ENCODE data around the gene LRRFIP1.
"Not testable (repeated sequence)": the region's sequence is repeated elsewhere in the genome, so short reads cannot be mapped to it uniquely, and the experiment has no call there.

The LRRFIP1 gene

GRCh38 chr2:237597196-237598145 lies 29.9 kb upstream of the LRRFIP1 start:
- DNase-seq (ENCODE audit: low read depth): no peak

GRCh38 chr2:237598468-237599208 lies 28.7 kb upstream of the LRRFIP1 start:
- no peak for DNase-seq (ENCODE audit: low read depth)

DNA sequence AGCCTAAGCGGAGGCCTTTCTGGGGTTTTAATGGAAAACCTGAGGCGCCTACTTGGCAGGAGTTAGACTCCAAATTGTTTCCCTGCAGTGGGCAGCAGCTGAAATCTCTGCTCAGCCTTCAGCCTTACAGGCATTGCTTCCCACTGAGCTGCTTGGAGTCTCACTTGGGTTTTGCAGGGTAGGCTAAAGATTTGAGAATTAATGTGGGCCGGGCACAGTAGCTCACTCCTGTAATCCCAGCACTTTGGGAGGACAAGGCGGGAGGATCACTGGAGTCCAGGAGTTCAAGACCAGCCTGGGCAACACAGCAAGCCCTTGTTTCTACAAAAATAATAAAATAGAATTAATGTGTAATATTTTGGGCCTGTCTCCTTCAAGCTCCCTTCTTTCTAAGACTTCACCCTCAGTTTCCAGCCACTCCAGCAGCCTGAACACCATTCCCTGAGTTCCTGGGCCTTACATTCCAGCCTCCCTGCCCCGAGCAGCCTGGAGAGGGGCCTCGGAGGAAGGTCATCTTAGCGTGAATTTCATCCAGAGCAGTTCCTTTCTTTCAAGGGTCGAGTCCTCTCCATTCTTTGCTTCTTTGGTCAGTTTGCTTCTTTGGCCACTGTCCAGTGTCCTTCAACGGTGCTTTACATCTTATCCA lies 27.8 kb upstream of the LRRFIP1 start:
- no peak for DNase-seq (ENCODE audit: low read depth)

DNA sequence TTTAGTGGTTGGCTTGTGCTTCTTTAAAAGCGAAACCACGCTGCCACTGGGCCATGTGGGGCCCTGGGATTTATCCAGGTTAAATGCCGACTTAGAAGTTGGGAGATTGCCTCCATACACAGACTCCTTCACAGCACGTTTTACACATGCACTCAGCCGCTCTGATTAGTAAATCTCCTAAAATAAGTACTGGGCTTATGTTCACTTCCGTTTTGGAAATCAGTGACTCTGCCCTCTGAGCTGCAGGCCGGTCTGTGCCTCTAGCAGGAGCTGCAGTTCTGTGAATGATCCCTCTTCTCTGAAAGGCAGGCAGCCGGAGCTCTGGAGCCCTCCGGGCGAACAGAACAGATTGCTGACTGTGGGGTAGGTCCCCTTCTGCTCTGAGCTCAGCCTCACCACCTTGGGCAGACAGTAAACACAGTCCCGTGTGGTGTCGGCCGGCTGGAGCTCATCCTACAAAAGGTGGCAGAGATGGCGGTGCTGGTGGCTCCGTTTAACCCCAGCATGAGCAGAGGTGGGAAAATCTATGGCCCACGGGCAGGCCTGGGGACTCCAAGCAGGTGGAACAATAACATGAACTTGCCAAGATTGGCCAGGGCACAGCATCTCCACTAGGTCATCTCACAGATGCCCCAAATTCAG lies 27.1 kb upstream of the LRRFIP1 start:
- DNase-seq (ENCODE audit: low read depth): no peak

DNA sequence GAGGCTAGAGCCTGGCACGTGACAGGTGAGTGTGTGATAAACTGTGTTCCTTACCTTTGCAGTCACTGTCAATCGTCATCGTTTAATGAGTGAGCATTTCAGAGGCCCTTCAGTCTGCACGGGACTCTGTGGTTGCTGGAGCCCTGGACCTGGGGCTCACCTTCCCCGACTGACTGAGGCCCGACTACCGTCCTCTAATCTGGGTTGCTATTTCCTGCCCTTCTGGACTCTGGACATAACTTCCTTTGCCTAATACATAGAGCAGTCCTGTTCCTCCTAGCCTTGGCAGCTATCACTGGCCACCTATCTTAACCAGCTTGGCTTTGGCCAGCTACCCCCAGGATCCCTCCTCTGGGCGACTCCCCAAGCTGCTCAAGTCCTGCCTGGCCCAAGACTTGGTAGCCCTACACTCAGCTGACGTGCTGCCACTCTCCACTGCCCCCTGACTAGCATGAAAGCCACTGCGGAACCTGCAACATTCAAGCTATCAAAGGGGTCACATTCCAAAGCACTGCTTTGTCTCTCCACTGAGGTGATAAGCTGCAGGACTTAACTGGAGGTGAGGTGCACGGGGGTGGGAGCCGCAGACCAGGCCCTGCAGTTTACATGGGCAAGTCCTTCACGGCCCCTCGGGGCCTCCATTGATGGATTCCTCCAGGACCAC lies 25.8 kb upstream of the LRRFIP1 start:
- DNase-seq (ENCODE audit: low read depth): no peak

DNA sequence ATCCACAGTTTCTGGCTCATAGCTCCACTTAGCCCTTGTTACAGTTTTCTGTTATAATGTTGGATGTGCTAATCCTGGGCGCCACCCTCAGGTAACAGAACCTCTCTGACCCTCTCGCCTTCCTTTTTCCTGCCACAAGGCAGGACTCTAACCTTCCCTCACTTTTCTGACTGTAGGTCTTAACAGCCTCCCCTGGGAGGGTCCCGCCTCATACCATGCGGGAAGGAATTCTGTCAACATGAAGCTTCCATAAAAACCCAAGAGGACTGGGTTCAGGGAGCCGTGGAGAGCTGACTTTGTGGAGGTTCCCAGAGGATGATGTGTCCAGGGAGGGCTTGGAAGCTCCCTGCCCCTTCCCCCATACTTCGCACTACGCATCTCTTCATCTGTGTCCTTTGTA lies 25.0 kb upstream of the LRRFIP1 start:
- DNase-seq (ENCODE audit: low read depth): no peak

DNA sequence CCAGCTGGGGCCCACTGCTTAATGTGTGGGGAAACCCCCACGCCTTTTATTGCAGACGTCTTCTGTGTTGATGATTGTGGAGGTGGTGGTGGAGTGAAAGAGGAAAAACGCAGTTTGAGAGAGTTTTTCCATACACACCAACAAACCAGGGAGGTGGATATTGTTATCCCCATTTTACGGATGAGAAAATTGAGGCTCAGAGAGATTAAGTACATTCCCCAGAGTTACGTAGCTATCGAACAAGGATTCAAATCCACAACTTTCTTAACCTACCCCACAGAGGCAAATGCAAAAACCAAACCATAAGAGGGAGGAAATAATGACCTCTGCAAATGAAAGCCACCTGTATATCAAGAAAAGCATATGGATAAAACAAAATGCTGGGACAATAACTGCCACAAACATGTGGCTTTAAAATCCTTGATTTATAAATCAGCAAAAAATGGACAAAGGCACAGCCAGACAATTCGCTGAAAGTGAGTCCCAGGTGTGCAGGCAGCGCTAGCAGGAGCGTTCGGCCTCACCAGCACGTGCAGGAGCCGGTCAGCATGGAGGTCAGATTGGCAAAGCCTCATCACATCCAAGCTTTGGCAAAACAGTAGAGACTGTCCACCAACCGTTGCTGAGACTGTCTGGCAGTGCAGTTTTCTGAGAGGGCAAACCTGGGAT lies 24.2 kb upstream of the LRRFIP1 start:
- no peak for DNase-seq (ENCODE audit: low read depth)

GRCh38 chr2:237603718-237604362 lies 23.5 kb upstream of the LRRFIP1 start:
- DNase-seq (ENCODE audit: low read depth): no peak

DNA sequence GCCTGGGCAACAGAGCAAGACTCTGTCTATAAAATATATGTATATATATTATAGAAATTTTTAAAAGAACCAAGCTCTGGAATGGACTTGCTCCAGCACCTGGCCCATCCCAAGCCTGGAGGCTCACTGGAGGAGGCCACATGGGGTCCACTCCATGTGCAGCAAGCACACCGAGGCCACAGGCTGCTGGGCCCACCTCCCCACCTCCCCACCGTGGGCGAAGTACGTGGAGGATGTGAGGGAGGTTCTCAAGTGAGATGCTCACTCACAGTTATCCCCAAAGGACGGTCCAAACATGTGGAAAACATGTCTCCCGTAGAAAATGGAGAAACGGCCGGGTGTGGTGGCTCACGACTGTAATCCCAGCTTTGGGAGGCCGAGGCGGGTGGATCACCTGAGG lies 23.0 kb upstream of the LRRFIP1 start:
- DNase-seq (ENCODE audit: low read depth): no peak

GRCh38 chr2:237604960-237605359 lies 22.4 kb upstream of the LRRFIP1 start:
- DNase-seq (ENCODE audit: low read depth): no peak

- DNase-seq (ENCODE audit: low read depth): not testable (repeated sequence)
These were observed 20.9 kb upstream of the LRRFIP1 start for GRCh38 chr2:237606522-237606921.

DNA sequence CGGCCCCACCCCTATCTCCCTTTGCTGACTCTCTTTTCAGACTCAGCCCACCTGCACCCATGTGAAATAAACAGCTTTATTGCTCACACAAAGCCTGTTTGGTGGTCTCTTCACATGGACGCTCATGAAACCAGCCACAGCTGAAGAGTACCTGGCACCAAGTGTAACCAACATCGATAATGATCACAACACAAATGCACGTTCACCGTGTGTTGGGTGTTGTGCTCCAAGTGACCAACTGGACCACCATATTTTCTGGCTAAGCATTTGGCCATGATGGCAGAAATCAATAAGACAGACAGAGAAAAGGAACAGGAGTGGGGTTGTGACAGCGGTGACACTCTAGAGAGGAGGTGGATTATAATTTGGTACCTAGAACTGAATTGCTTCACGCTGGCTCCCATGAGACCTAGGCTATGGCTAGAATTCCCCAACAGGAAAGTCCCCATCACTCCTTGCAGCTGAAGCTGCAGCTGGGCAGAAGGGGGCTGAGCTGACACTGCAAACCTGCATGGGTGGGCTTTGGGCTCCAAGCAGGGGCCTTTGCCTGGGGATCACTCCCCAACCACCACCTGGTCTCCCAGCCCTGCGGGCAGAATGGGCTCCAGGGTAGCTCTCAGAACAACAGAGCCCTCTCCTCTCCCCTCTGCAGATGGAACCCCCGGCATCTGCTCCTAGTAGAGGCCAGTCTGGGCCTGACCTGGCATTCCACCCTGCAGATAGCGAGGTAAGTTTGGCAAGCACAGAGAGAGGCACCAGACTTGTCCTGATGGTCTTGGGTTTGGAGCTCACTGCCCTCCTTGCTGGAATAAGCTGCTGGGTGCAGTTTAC lies 14.6 kb upstream of the LRRFIP1 start:
- DNase-seq (ENCODE audit: low read depth): no peak

GRCh38 chr2:237613679-237614078 lies 13.7 kb upstream of the LRRFIP1 start:
- DNase-seq (ENCODE audit: low read depth): no peak

DNA sequence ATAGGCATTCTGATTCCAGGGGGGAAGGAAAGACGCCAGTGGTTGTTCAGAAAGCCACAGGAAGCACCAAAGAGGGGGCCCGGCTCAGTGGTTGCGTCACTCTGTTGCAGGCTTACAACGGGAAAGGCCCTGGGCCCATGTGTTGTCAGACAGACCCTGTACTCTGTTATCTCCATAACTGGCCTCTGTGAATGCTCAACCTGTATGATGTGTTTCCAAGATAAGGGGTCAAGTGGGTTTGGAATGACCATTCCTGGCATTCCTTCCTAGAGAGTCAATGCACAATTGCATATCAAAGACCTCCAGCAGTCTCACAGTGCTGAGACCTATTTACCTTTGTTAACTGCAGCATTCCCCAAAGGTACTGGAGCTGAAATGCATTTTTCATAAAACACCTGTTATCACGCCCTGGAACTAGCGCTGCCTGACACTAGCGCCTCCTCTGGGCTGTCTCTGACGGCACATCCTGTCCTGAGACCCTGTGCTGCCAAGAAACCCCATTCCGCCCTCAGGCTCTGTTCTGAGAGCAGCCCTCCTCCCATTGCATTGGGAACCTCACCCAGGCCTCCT lies 13.2 kb upstream of the LRRFIP1 start:
- no peak for DNase-seq (ENCODE audit: low read depth)

DNA sequence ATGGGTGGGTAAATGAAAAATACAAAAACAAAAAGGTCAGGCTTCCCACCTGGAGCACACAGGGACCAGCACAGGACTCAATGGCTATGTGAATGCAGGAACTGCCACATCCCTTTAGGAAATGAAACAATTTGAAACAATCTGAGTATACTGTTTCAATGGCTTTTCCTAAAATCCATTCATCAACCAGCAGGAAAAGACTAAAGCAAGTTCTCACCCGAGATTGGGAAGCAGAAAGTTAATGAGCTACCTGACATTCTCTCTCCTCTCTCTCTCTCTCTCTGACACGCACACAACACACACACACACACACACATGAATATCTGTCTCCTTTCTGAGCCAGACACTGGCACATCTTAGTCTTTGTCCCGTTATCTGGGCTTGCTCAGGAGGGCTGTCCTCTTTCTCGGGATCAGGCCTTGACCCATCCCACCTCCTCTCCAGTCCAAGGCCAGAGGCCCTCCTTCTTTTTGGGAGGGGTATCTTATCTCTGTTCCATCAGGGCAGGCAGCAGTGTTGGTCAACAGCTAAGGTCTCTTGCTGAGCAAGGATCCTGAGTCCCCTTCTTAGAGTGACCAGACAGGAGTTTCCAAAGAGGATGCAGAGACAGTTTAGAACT lies 11.6 kb upstream of the LRRFIP1 start:
- DNase-seq (ENCODE audit: low read depth): no peak

DNA sequence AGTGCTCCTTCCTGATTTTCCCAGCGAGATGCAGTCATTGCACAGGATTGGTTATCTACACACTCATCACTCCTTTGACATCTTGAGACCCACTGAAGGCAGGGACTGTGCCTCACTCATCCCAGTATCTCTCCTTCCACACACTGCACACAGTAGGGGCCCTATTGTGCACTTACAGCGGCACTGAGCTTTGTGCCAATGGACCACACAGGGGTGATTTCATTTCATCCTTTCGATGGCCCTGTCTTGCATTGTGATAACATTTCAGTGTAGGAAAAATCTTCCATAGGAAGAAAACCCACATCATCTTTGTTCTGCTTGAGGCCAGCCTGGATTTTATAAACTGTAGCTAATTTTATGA lies 11.0 kb upstream of the LRRFIP1 start:
- DNase-seq (ENCODE audit: low read depth): no peak

DNA sequence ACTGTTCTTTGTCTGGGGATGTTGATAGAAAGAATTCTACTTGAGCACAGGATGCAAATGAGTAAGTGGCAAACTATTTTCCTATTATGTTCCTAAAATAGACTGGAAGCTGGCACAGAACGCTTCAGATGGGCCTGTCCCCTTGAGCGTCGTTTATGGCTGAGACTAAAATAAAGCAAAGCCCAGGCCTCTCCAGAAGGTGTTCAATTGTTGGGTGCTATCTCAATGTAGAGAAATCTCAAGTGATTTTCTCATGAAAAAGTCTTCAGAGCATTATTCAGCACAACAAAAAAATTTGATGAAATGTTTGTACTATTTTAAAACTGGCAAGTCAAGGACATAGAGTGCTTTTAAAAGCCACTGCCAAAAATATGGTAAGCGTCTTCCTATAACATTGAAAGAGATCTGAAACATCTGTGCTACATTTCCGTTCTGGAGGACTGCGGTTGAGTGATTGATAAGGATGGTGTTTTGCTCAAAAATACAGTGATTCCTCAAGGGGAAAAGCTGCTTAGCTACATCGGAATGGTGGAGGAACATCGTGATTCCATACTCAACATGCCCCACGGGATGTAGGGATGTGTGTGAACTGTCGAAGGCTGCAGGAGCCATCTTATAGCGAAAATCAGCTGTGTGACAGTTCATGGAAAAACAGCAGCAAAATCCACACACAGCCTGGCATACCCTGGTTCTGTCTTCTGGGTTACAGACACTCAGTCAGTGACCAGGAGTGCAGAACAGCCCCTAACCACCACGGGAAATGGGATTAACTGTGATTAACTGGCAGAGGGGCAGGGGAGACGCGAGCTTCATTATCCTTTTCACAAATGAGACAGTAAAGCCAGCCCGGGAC lies 10.4 kb upstream of the LRRFIP1 start:
- DNase-seq (ENCODE audit: low read depth): no peak

DNA sequence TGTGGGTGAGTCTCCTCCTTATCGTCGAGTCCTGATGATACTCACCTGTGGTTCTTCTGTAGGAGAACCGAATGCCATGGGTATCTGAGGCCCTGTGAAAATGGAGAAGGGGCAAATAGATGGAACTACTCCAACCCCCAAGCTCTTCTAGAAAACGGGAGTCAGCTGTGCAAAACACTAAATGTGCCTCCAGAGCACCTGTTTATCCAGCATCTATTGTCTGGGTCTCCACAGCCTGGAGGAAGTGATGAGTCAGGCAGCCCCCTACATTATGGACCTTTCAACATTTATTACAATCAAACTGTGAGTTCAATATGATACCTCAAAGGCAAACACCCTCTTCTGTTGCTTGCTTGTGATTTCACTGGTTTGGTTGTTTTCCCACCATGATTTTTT lies 9.8 kb upstream of the LRRFIP1 start:
- no peak for DNase-seq (ENCODE audit: low read depth)
